ENCODE results near the gene PRF1.

- TF ChIP-seq CTCF (conservative IDR thresholded peaks at IDR 0.05): no peak
- TF ChIP-seq ZFX (IDR thresholded peaks at IDR 0.05): no peak
Observed at GRCh38 chr10:70561558-70561957, 41.0 kb downstream of the PRF1 start.

Measured in C4-2B (cell line).